Transverse colon (tissue), 3 donors: ENCODE results near the gene PSMD14.

ENCODE experiments used
- CTCF ChIP-seq, 5 experiments: fragments of 200-600 bp in 3 of 5; fragments of 450-650 bp in 2 of 5; sonication (generic) in 3 of 5; IDR thresholded peaks; 1 replicate in 2 of 5; 2 replicates in 3 of 5; pipeline ENCODE4 v1.5.1; 2016 to 2017; ENCODE audit warnings: antibody characterized with exemption in 5 of 5, inconsistent platforms in 3 of 5, mild to moderate bottlenecking in 2 of 5, moderate library complexity in 1 of 5
- POLR2A ChIP-seq: fragments of 450-650 bp; IDR thresholded peaks from one replicate; pipeline ENCODE4 v1.6.1; 2016; ENCODE audit warnings: antibody characterized with exemption, mild to moderate bottlenecking, moderate library complexity

GRCh38 chr2:161265874-161266273, 42.4 kb upstream of the PSMD14 start:
- TF ChIP-seq CTCF (IDR thresholded peaks at IDR 0.05): no peak
- TF ChIP-seq POLR2A: no peak
